ENCODE results near the gene CERS5. TPM values are rescaled to one million over a fixed set of nuclear protein-coding genes. Genes with fewer than 3 reads are reported as not detected.

Gene CERS5
- polyA plus RNA-seq, 1 donor (not counting 4 experiments of a cell fraction or from before 2014, with no cell fraction given) = 72.3 TPM

DNA sequence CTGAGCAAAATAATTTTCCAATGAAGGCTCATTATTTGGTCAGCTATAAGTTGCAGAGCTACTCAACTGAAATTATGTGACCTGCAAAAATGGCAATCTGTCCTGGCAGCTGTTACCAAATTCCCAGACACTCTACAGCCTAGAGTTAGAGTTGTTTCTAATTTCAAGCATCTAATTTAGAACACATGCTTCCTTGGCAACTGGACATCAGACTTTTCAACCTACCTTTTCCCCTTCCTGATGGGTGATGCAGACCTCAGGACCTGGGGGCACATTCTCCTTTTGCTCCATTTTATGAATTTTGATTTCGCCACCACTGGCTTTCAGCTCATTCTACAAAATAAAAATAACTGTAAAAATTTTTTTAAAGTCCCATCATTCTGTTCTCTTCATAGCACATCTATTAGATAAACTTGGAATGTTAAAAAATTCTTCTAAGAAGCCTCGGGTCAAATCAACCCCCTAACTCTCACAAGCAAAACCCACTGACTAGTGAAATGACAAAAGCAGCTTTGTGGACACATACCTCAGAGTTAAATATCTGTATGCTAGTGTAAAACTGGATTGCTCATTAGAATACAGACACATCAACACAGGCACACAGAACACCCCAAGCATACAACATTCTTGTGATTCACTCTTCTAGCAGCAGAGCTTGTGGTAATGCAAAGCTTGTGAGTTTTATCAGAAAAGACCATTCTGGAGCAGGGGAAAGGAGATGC lies 33.5 kb upstream of the CERS5 start:
- H4K20me1 ChIP-seq (ENCODE audit: control insufficient read depth, extremely low read depth, insufficient read depth, low read length) = no peaks in the 10 kb centered on the region
- no peaks in the 10 kb centered on the region for H3K9me1 ChIP-seq (ENCODE audit: control insufficient read depth, extremely low read depth, insufficient read depth, low read length)
- H3K27ac ChIP-seq (ENCODE audit: control insufficient read depth, insufficient read depth, low read length) = peak overlapping the region; percentile 64
- no peak overlapping the region for H3K4me3 ChIP-seq (ENCODE audit: control insufficient read depth in 2 of 3, extremely low read depth in 1 of 3, insufficient read depth in 2 of 3, low read depth in 1 of 3, low read length in 3 of 3)
- TF ChIP-seq CTCF (optimal IDR thresholded peaks at IDR 0.05 in 1 of 3, IDR thresholded peaks at IDR 0.05 in 1 of 3, conservative IDR thresholded peaks at IDR 0.05 in 1 of 3; ENCODE audit: extremely low read depth in 1 of 3, insufficient read depth in 2 of 3, low read length in 3 of 3) = no peak
- TF ChIP-seq EZH2 (IDR thresholded peaks at IDR 0.05; ENCODE audit: low read length) = no peak
- no peak overlapping the region for H3K4me2 ChIP-seq (ENCODE audit: control insufficient read depth, extremely low read depth, insufficient read depth, low read depth, low read length)
- peaks cover 69% of the 10 kb centered on the region for H3K79me2 ChIP-seq (ENCODE audit: control insufficient read depth, insufficient read depth, low read length)
- H3K9me3 ChIP-seq (ENCODE audit: control insufficient read depth, low read depth, low read length) = no peaks in the 10 kb centered on the region
- DNase-seq (ENCODE audit: low read depth, low spot score) = no peak
- peaks cover 48% of the 10 kb centered on the region for H3K4me1 ChIP-seq (ENCODE audit: control insufficient read depth, extremely low read depth, insufficient read depth, low read length)
- no peak overlapping the region for H3K9ac ChIP-seq (ENCODE audit: control insufficient read depth, extremely low read depth, insufficient read depth, low read length)
- no peak for FAIRE-seq
- peaks cover 26 to 51% of the 10 kb centered on the region in 2 experiments for H3K36me3 ChIP-seq (ENCODE audit: control insufficient read depth in 2 of 2, extremely low read depth in 1 of 2, insufficient read depth in 2 of 2, low read length in 2 of 2)
- no peak overlapping the region for H2AFZ ChIP-seq (ENCODE audit: control insufficient read depth, low read length)
- dilution Hi-C loops (cut with MboI; ENCODE audit: extremely low pct_ligation_motif_present, low sequenced_read_pairs) = no loop called here
- no peaks in the 10 kb centered on the region for H3K27me3 ChIP-seq (ENCODE audit: control insufficient read depth, extremely low read depth, insufficient read depth, low read length)

DNA sequence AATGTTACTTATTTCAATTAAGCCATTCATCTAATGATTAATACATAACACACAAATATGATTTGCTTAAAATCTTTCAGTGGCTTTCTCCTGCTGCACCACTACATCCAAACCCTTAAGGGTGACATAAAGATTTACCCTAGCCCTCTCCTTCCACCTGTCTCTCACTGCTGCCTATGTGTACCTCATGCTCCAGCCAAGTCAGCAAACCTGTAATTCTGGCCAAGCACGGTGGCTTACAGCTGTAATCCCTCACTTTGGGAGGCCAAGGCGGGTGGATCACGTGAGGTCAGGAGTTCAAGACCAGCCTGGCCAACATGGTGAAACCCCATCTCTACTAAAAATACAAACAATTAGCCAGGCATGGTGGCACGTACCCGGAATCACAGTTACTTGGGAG lies 31.7 kb upstream of the CERS5 start:
- DNase-seq (ENCODE audit: low read depth, low spot score) (no peak), FAIRE-seq (no peak)
- Histone ChIP-seq H3K4me1 (ENCODE audit: control insufficient read depth, extremely low read depth, insufficient read depth, low read length) (peaks cover 30% of the 10 kb centered on the region), H3K27ac (ENCODE audit: control insufficient read depth, insufficient read depth, low read length) (no peak overlapping the region), H4K20me1 (ENCODE audit: control insufficient read depth, extremely low read depth, insufficient read depth, low read length) (no peaks in the 10 kb centered on the region), H3K9me3 (ENCODE audit: control insufficient read depth, low read depth, low read length) (no peaks in the 10 kb centered on the region), H3K4me2 (ENCODE audit: control insufficient read depth, extremely low read depth, insufficient read depth, low read depth, low read length) (no peak overlapping the region), H3K9me1 (ENCODE audit: control insufficient read depth, extremely low read depth, insufficient read depth, low read length) (no peaks in the 10 kb centered on the region), H3K4me3 (ENCODE audit: control insufficient read depth in 2 of 3, extremely low read depth in 1 of 3, insufficient read depth in 2 of 3, low read depth in 1 of 3, low read length in 3 of 3) (no peak overlapping the region), H3K36me3 (ENCODE audit: control insufficient read depth in 2 of 2, extremely low read depth in 1 of 2, insufficient read depth in 2 of 2, low read length in 2 of 2) (peaks cover 19 to 39% of the 10 kb centered on the region in 2 experiments), H2AFZ (ENCODE audit: control insufficient read depth, low read length) (no peak overlapping the region), H3K79me2 (ENCODE audit: control insufficient read depth, insufficient read depth, low read length) (peaks cover 65% of the 10 kb centered on the region), H3K9ac (ENCODE audit: control insufficient read depth, extremely low read depth, insufficient read depth, low read length) (no peak overlapping the region), H3K27me3 (ENCODE audit: control insufficient read depth, extremely low read depth, insufficient read depth, low read length) (no peaks in the 10 kb centered on the region)
- no peak for TF ChIP-seq EZH2 (IDR thresholded peaks at IDR 0.05; ENCODE audit: low read length)
- no peak for TF ChIP-seq CTCF (optimal IDR thresholded peaks at IDR 0.05 in 1 of 3, IDR thresholded peaks at IDR 0.05 in 1 of 3, conservative IDR thresholded peaks at IDR 0.05 in 1 of 3; ENCODE audit: extremely low read depth in 1 of 3, insufficient read depth in 2 of 3, low read length in 3 of 3)
- dilution Hi-C loops (cut with MboI; ENCODE audit: extremely low pct_ligation_motif_present, low sequenced_read_pairs) = no loop called here

All from keratinocyte (primary cell).